K562 (cell line): ENCODE measurements around the gene HNRNPM. TPM values are rescaled to one million over a fixed set of nuclear protein-coding genes. Genes with fewer than 3 reads are reported as not detected.
A peak's percentile ranks its signal among the peaks of the same experiment; 100 is the strongest.

Experiments
- POLR2B ChIP-seq: fragments of 450-650 bp; IDR thresholded peaks from 2 replicates; pipeline ENCODE4 v1.6.1; 2018; ENCODE audit warnings: low read depth; ENCODE audit not compliant: partially characterized antibody
- polyA plus RNA-seq, 8 experiments: library from polyadenylated mRNA; depleted of rRNA in 4 of 8; stranded (reverse) in 5 of 8; unstranded in 3 of 8; fragments of >200 nt; fragmentation: Nextera tagmentation in 2 of 8; fragmentation: Illumina TruSeq in 1 of 8; extraction: Ambion mirVana in 2 of 8; extraction: Trizol in 1 of 8; gene quantifications; 2 replicates each; pipeline versions ENCODE4 v1.2.1 to v1.2.3, GENCODE V29; 2011 to 2014; ENCODE audit warnings: inconsistent platforms in 1 of 8, missing spikeins in 1 of 8
- total RNA-seq, 7 experiments: library from RNA; depleted of rRNA in 6 of 7; stranded (reverse); fragments of >200 nt in 6 of 7; fragmentation: Illumina TruSeq in 2 of 7; extraction: Trizol in 2 of 7; gene quantifications; 2 replicates each; pipeline versions ENCODE4 v1.2.1 to v1.2.3, GENCODE V29; 2011 to 2021; ENCODE audit warnings: low replicate concordance in 1 of 7
- TF ChIP-seq, protein P1 (sequence below): fragments of 450-650 bp; IDR thresholded peaks from 2 replicates; pipeline ENCODE4 v1.6.1; 2016; ENCODE audit warnings: mild to moderate bottlenecking, moderate library complexity

HNRNPM gene
- total and polyA plus RNA-seq, 9 of the 15 experiments (the other 6 are each of a cell fraction or from before 2014, with no cell fraction given): 11.1 to 340 (median 195) TPM

DNA sequence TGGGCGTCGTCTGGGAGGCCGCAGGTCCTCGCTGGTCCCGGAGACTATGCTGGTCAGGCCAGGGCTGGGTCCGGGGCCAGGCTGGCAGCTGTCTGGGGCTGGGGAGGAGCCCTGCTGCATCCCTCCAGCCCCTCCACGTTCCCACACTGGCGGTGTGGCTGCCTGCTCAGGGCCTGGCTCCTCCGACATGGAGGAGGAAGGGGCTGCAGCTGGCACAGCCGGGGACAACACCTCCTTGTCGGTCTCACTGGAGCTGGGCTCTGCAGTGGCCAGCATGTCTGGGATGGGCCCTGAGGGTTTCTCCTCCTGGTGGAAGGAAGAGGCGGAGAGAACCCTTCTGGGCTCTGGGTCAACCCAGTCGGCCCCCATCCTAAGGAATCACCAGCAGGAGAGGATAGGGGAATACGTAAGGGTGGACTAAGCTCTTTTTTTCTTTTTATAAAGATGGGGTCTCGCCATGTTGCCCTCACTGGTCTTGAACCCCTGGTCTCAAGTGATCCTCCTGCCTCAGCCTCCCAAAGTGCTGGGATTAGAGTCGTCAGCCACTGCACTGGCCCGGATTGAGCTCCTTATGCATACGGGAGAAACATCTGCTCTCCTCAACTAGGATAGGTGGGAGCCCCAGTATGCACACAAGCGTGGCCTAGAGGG is 68.4 kb downstream of the HNRNPM start (continued):
- TF ChIP-seq, protein P1, sequence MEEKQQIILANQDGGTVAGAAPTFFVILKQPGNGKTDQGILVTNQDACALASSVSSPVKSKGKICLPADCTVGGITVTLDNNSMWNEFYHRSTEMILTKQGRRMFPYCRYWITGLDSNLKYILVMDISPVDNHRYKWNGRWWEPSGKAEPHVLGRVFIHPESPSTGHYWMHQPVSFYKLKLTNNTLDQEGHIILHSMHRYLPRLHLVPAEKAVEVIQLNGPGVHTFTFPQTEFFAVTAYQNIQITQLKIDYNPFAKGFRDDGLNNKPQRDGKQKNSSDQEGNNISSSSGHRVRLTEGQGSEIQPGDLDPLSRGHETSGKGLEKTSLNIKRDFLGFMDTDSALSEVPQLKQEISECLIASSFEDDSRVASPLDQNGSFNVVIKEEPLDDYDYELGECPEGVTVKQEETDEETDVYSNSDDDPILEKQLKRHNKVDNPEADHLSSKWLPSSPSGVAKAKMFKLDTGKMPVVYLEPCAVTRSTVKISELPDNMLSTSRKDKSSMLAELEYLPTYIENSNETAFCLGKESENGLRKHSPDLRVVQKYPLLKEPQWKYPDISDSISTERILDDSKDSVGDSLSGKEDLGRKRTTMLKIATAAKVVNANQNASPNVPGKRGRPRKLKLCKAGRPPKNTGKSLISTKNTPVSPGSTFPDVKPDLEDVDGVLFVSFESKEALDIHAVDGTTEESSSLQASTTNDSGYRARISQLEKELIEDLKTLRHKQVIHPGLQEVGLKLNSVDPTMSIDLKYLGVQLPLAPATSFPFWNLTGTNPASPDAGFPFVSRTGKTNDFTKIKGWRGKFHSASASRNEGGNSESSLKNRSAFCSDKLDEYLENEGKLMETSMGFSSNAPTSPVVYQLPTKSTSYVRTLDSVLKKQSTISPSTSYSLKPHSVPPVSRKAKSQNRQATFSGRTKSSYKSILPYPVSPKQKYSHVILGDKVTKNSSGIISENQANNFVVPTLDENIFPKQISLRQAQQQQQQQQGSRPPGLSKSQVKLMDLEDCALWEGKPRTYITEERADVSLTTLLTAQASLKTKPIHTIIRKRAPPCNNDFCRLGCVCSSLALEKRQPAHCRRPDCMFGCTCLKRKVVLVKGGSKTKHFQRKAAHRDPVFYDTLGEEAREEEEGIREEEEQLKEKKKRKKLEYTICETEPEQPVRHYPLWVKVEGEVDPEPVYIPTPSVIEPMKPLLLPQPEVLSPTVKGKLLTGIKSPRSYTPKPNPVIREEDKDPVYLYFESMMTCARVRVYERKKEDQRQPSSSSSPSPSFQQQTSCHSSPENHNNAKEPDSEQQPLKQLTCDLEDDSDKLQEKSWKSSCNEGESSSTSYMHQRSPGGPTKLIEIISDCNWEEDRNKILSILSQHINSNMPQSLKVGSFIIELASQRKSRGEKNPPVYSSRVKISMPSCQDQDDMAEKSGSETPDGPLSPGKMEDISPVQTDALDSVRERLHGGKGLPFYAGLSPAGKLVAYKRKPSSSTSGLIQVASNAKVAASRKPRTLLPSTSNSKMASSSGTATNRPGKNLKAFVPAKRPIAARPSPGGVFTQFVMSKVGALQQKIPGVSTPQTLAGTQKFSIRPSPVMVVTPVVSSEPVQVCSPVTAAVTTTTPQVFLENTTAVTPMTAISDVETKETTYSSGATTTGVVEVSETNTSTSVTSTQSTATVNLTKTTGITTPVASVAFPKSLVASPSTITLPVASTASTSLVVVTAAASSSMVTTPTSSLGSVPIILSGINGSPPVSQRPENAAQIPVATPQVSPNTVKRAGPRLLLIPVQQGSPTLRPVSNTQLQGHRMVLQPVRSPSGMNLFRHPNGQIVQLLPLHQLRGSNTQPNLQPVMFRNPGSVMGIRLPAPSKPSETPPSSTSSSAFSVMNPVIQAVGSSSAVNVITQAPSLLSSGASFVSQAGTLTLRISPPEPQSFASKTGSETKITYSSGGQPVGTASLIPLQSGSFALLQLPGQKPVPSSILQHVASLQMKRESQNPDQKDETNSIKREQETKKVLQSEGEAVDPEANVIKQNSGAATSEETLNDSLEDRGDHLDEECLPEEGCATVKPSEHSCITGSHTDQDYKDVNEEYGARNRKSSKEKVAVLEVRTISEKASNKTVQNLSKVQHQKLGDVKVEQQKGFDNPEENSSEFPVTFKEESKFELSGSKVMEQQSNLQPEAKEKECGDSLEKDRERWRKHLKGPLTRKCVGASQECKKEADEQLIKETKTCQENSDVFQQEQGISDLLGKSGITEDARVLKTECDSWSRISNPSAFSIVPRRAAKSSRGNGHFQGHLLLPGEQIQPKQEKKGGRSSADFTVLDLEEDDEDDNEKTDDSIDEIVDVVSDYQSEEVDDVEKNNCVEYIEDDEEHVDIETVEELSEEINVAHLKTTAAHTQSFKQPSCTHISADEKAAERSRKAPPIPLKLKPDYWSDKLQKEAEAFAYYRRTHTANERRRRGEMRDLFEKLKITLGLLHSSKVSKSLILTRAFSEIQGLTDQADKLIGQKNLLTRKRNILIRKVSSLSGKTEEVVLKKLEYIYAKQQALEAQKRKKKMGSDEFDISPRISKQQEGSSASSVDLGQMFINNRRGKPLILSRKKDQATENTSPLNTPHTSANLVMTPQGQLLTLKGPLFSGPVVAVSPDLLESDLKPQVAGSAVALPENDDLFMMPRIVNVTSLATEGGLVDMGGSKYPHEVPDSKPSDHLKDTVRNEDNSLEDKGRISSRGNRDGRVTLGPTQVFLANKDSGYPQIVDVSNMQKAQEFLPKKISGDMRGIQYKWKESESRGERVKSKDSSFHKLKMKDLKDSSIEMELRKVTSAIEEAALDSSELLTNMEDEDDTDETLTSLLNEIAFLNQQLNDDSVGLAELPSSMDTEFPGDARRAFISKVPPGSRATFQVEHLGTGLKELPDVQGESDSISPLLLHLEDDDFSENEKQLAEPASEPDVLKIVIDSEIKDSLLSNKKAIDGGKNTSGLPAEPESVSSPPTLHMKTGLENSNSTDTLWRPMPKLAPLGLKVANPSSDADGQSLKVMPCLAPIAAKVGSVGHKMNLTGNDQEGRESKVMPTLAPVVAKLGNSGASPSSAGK: 0 out of 2 replicates have a peak, but pooled peaks have one; percentile 10
- peak; percentile 18 for TF ChIP-seq POLR2B
- TF ChIP-seq, all 486 proteins: peak for 8
